T-helper 22 cell (primary cell): ENCODE data around the gene EML1.

ENCODE experiments used
- DNase-seq: peaks from one replicate; pipeline ENCODE4 v3.0.0-alpha.2; 2020; ENCODE audit warnings: low read depth

EML1 gene

GRCh38 chr14:99779751-99780150 is 13.5 kb upstream of the EML1 start:
- no peak for DNase-seq

GRCh38 chr14:99780690-99781089 is 12.5 kb upstream of the EML1 start:
- DNase-seq: no peak

- no peak for DNase-seq
Measured at GRCh38 chr14:99781091-99781490, 12.1 kb upstream of the EML1 start.

GRCh38 chr14:99781853-99782610 is 11.2 kb upstream of the EML1 start:
- DNase-seq: no peak

GRCh38 chr14:99784508-99784907 is 8.7 kb upstream of the EML1 start:
- DNase-seq: no peak

- no peak for DNase-seq
Measured at GRCh38 chr14:99785426-99785825, 7.8 kb upstream of the EML1 start.

GRCh38 chr14:99786511-99786989 is 6.7 kb upstream of the EML1 start:
- DNase-seq: no peak

GRCh38 chr14:99788713-99789112 is 4.5 kb upstream of the EML1 start:
- DNase-seq: no peak

- no peak for DNase-seq
Measured at GRCh38 chr14:99789581-99789980, 3.6 kb upstream of the EML1 start.

- no peak for DNase-seq
Measured at GRCh38 chr14:99790201-99790977, 2.8 kb upstream of the EML1 start.

GRCh38 chr14:99790978-99791376 is 2.2 kb upstream of the EML1 start:
- no peak for DNase-seq

GRCh38 chr14:99791476-99792209 is 1.6 kb upstream of the EML1 start:
- no peak for DNase-seq

GRCh38 chr14:99792210-99792535 is 1.0 kb upstream of the EML1 start:
- no peak for DNase-seq

GRCh38 chr14:99792551-99793212 is 531 bp upstream of the EML1 start:
- DNase-seq: no peak

- DNase-seq: no peak
Measured at GRCh38 chr14:99794151-99794780, 1.1 kb downstream of the EML1 start.

GRCh38 chr14:99795046-99795445 is 1.8 kb downstream of the EML1 start:
- DNase-seq: no peak

- no peak for DNase-seq
Measured at GRCh38 chr14:99797231-99797630, 4.0 kb downstream of the EML1 start.

- DNase-seq: no peak
Measured at GRCh38 chr14:99800781-99801180, 7.6 kb downstream of the EML1 start.

GRCh38 chr14:99802301-99803105 is 9.3 kb downstream of the EML1 start:
- DNase-seq: no peak

- DNase-seq: no peak
Measured at GRCh38 chr14:99803106-99803775, 10.0 kb downstream of the EML1 start.
